K562 (cell line): ENCODE measurements around the gene LRRC37A3. TPM values are rescaled to one million over a fixed set of nuclear protein-coding genes. Genes with fewer than 3 reads are reported as not detected.
"Not testable (repeated sequence)": the region's sequence is repeated elsewhere in the genome, so short reads cannot be mapped to it uniquely, and the experiment has no call there.

Source experiments
- E2F3 ChIP-seq: fragments of 250-450 bp; sonication (Bioruptor Pico); IDR thresholded peaks from 2 replicates; pipeline ENCODE4 v1.4.0; 2020; ENCODE audit warnings: mild to moderate bottlenecking
- JUND ChIP-seq, 2 experiments: IDR thresholded peaks; 2 replicates in 1 of 2; 3 replicates in 1 of 2; pipeline ENCODE4 v1.6.1; 2011; ENCODE audit warnings: borderline replicate concordance in 2 of 2, low read depth in 2 of 2, low read length in 2 of 2, improper control_type of control experiment in 1 of 2, missing biosample characterization in 1 of 2, missing genetic modification characterization in 1 of 2, missing genetic modification reagents in 1 of 2
- KAT7 ChIP-seq: sonication (generic); formaldehyde crosslinking; IDR thresholded peaks from 2 replicates; pipeline ENCODE4 v1.8.0; 2022; ENCODE audit warnings: missing genetic modification reagents, mild to moderate bottlenecking, borderline replicate concordance
- KDM5B ChIP-seq: fragments of 200-600 bp; sonication (generic); IDR thresholded peaks from 2 replicates; pipeline ENCODE4 v1.6.1; 2012; ENCODE audit warnings: low read depth, mild to moderate bottlenecking, moderate library complexity, low read length, control low read depth, inconsistent platforms; ENCODE audit not compliant: insufficient replicate concordance
- MTA3 ChIP-seq: fragments of 450-650 bp; formaldehyde crosslinking; IDR thresholded peaks from 2 replicates; pipeline ENCODE4 v1.6.1; 2017; ENCODE audit warnings: mild to moderate bottlenecking, borderline replicate concordance
- MYC ChIP-seq, 2 experiments: fragments of 250-450 bp in 1 of 2; sonication (Bioruptor Pico) in 1 of 2; IDR thresholded peaks; 2 replicates each; pipeline versions ENCODE4 v1.5.1 to v1.6.1; 2012 to 2021; ENCODE audit warnings: low read depth in 2 of 2, borderline replicate concordance in 1 of 2, improper control_type of control experiment in 1 of 2, low read length in 1 of 2, mild to moderate bottlenecking in 1 of 2, moderate library complexity in 1 of 2
- MYNN ChIP-seq, 2 experiments: sonication (generic); formaldehyde crosslinking in 1 of 2; IDR thresholded peaks; 2 replicates each; pipeline versions ENCODE4 v1.5.0 to v1.6.1; 2016 to 2020; ENCODE audit warnings: antibody characterized with exemption in 1 of 2, missing genetic modification reagents in 1 of 2
- POLR2AphosphoS5 ChIP-seq: IDR thresholded peaks from 2 replicates; pipeline ENCODE4 v1.6.1; 2011; ENCODE audit warnings: mild to moderate bottlenecking, low read depth, low read length, moderate library complexity; ENCODE audit not compliant: control insufficient read depth, insufficient read depth
- POLR2G ChIP-seq: fragments of 200-400 bp; formaldehyde crosslinking; IDR thresholded peaks from 2 replicates; pipeline ENCODE4 v1.6.1; 2017; ENCODE audit warnings: low read depth, mild to moderate bottlenecking, antibody characterized with exemption, low read length, moderate library complexity
- ZFX ChIP-seq: sonication (generic); formaldehyde crosslinking; IDR thresholded peaks from 2 replicates; pipeline ENCODE4 v1.8.0; 2022; ENCODE audit warnings: mild to moderate bottlenecking, missing genetic modification reagents, moderate library complexity
- ZNF766 ChIP-seq: fragments of 200-800 bp; sonication (Bioruptor generic); conservative IDR thresholded peaks from 2 replicates; pipeline ENCODE4 v1.6.1; 2016; ENCODE audit warnings: missing genetic modification characterization, missing compliant biosample characterization
- polyA plus RNA-seq, 8 experiments: library from polyadenylated mRNA; depleted of rRNA in 4 of 8; stranded (reverse) in 5 of 8; unstranded in 3 of 8; fragments of >200 nt; fragmentation: Nextera tagmentation in 2 of 8; fragmentation: Illumina TruSeq in 1 of 8; extraction: Ambion mirVana in 2 of 8; extraction: Trizol in 1 of 8; gene quantifications; 2 replicates each; pipeline versions ENCODE4 v1.2.1 to v1.2.3, GENCODE V29; 2011 to 2014; ENCODE audit warnings: inconsistent platforms in 1 of 8, missing spikeins in 1 of 8
- total RNA-seq, 7 experiments: library from RNA; depleted of rRNA in 6 of 7; stranded (reverse); fragments of >200 nt in 6 of 7; fragmentation: Illumina TruSeq in 2 of 7; extraction: Trizol in 2 of 7; gene quantifications; 2 replicates each; pipeline versions ENCODE4 v1.2.1 to v1.2.3, GENCODE V29; 2011 to 2021; ENCODE audit warnings: low replicate concordance in 1 of 7
- TF ChIP-seq, protein P1 (sequence below): sonication (generic); formaldehyde crosslinking; IDR thresholded peaks from 2 replicates; pipeline ENCODE4 v1.8.0; 2022; ENCODE audit warnings: mild to moderate bottlenecking, missing genetic modification reagents
- TF ChIP-seq, protein P2 (sequence below): fragments of 200-800 bp; sonication (Bioruptor generic); IDR thresholded peaks from 2 replicates; pipeline ENCODE4 v1.6.1; 2017; ENCODE audit warnings: missing genetic modification characterization, missing compliant biosample characterization
- TF ChIP-seq, protein P3 (sequence below): fragments of 250-450 bp; sonication (Bioruptor Pico); IDR thresholded peaks from 2 replicates; pipeline ENCODE4 v1.4.0; 2020

The LRRC37A3 gene
- total and polyA plus RNA-seq, 9 of the 15 experiments (the other 6 are each of a cell fraction or from before 2014, with no cell fraction given) = 0.14 to 5.9 (median 2.2) TPM

DNA sequence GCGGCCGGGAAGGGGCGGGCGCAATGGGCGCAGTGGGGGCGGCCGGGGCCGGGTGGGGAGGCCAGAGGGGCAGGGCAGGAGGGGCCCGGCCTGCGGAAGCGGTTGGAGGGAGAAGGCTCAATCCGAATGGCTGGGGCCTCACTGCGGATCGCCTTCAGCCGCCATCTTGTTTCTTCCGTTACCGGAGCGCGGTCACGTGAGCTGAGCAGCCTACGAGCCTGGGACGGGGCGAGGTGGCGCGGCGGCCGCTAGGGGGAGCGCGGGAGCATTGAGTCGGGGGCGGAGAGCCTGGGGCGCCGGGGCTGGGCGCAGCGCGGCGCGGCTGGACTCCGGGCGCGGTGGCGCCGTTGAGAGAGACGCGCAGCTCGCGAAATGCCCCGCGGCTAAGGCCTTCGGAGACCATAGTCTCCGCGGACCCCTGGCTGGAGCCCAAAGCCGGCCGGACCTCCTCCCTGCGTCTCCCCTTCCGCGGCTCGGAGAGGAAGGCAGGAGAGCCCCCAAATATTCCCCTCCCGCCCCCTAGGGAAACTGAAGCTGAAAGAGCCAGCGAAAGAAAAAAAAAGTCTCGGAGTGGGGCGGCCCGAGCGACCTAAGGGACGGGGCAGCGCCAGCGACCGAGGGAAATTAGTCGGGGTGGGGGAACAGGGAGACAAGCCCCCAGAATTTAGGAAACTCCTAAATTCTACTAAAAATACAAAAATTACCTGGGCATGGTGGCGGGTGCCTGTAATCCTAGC, at the start of gene LRRC37A3 (continued):
- TF ChIP-seq MYC (IDR thresholded peaks at IDR 0.05; ENCODE audit: low read depth, low read length) (peak; percentile 86), E2F3 (CRISPR knock-in tag) (0 out of 2 replicates have a peak, but pooled peaks have one; percentile 37), ZNF766 (CRISPR knock-in tag) (peak; percentile 70), JUND (IDR thresholded peaks at IDR 0.05; ENCODE audit: borderline replicate concordance, low read depth, low read length) (0 out of 2 replicates have a peak, but pooled peaks have one; percentile 38), JUND (tag; IDR thresholded peaks at IDR 0.05; ENCODE audit: borderline replicate concordance, low read depth, low read length) (peak; percentile 55; the same call in 1 of the 3 replicates), POLR2G (peak; percentile 87), MYNN (IDR thresholded peaks at IDR 0.05) (0 out of 2 replicates have a peak, but pooled peaks have one; percentile 65), POLR2AphosphoS5 (peak; percentile 74; the same call in 1 of the 2 replicates), KAT7 (CRISPR knock-in tag) (peak; percentile 91; the same call in 1 of the 2 replicates), KDM5B (peak; percentile 38), ZFX (CRISPR knock-in tag) (peak; percentile 72), MTA3 (peak; percentile 24; the same call in 1 of the 2 replicates)
- TF ChIP-seq MYC (CRISPR knock-in tag; IDR thresholded peaks at IDR 0.05; ENCODE audit: borderline replicate concordance, low read depth); MYNN (CRISPR knock-in tag; IDR thresholded peaks at IDR 0.05): not testable (repeated sequence)
- TF ChIP-seq, protein P1, sequence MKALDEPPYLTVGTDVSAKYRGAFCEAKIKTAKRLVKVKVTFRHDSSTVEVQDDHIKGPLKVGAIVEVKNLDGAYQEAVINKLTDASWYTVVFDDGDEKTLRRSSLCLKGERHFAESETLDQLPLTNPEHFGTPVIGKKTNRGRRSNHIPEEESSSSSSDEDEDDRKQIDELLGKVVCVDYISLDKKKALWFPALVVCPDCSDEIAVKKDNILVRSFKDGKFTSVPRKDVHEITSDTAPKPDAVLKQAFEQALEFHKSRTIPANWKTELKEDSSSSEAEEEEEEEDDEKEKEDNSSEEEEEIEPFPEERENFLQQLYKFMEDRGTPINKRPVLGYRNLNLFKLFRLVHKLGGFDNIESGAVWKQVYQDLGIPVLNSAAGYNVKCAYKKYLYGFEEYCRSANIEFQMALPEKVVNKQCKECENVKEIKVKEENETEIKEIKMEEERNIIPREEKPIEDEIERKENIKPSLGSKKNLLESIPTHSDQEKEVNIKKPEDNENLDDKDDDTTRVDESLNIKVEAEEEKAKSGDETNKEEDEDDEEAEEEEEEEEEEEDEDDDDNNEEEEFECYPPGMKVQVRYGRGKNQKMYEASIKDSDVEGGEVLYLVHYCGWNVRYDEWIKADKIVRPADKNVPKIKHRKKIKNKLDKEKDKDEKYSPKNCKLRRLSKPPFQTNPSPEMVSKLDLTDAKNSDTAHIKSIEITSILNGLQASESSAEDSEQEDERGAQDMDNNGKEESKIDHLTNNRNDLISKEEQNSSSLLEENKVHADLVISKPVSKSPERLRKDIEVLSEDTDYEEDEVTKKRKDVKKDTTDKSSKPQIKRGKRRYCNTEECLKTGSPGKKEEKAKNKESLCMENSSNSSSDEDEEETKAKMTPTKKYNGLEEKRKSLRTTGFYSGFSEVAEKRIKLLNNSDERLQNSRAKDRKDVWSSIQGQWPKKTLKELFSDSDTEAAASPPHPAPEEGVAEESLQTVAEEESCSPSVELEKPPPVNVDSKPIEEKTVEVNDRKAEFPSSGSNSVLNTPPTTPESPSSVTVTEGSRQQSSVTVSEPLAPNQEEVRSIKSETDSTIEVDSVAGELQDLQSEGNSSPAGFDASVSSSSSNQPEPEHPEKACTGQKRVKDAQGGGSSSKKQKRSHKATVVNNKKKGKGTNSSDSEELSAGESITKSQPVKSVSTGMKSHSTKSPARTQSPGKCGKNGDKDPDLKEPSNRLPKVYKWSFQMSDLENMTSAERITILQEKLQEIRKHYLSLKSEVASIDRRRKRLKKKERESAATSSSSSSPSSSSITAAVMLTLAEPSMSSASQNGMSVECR = peak; percentile 73
- TF ChIP-seq, protein P2, sequence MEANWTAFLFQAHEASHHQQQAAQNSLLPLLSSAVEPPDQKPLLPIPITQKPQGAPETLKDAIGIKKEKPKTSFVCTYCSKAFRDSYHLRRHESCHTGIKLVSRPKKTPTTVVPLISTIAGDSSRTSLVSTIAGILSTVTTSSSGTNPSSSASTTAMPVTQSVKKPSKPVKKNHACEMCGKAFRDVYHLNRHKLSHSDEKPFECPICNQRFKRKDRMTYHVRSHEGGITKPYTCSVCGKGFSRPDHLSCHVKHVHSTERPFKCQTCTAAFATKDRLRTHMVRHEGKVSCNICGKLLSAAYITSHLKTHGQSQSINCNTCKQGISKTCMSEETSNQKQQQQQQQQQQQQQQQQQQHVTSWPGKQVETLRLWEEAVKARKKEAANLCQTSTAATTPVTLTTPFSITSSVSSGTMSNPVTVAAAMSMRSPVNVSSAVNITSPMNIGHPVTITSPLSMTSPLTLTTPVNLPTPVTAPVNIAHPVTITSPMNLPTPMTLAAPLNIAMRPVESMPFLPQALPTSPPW = peak; percentile 75
- TF ChIP-seq, protein P3, sequence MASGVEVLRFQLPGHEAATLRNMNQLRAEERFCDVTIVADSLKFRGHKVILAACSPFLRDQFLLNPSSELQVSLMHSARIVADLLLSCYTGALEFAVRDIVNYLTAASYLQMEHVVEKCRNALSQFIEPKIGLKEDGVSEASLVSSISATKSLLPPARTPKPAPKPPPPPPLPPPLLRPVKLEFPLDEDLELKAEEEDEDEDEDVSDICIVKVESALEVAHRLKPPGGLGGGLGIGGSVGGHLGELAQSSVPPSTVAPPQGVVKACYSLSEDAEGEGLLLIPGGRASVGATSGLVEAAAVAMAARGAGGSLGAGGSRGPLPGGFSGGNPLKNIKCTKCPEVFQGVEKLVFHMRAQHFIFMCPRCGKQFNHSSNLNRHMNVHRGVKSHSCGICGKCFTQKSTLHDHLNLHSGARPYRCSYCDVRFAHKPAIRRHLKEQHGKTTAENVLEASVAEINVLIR (CRISPR knock-in tag) = 0 out of 2 replicates have a peak, but pooled peaks have one; percentile 9
